HCT116 (cell line): ENCODE data around the gene CLEC2B. TPM values are rescaled to one million over a fixed set of nuclear protein-coding genes. Genes with fewer than 3 reads are reported as not detected.

Source experiments
- ATAC-seq: fragments of 200-7000 bp; cut with Tn5 transposase; 2 replicates; pipeline ENCODE4 v1.9.1; 2020; ENCODE audit warnings: mild to moderate bottlenecking, moderate library complexity
- BruUV-seq: library from RNA; stranded (reverse); fragments of 400-500 nt; replicated peaks from 2 replicates; lab custom pipeline; 2021; lab: Mats Ljungman, UMichigan
- CTCF ChIA-PET: fragments of 300-600 bp; sonication (Branson Sonifier 250); formaldehyde crosslinking; loops from one replicate; lab custom pipeline; 2021; ENCODE audit warnings: antibody characterized with exemption; lab: Charles Lee
- POLR2A ChIA-PET: fragments of 300-600, 350-600 bp; sonication (Branson Sonifier 250); formaldehyde crosslinking; loops from one replicate; lab custom pipeline; 2021; ENCODE audit warnings: antibody characterized with exemption; lab: Charles Lee
- RAD21 ChIA-PET, 2 experiments: fragments of 300-600 bp; sonication (Branson Sonifier 250); formaldehyde crosslinking; loops; one replicate each; lab custom pipeline; 2023; ENCODE audit warnings: low total read pairs in 2 of 2; ENCODE audit not compliant: uncharacterized antibody in 2 of 2, unreplicated experiment in 2 of 2, low non-redundant PET in 1 of 2; lab: Charles Lee
- DNase-seq: peaks from one replicate; pipeline ENCODE4 v3.0.0-alpha.2; 2010; ENCODE audit warnings: low read depth, low spot score
- H2AFZ ChIP-seq: fragments of 200-600 bp; shearing (Covaris generic), sonication (generic); 2 replicates; pipeline ENCODE4 v1.6.1; 2017; ENCODE audit warnings: low read depth, mixed run types, mixed read lengths, antibody characterized with exemption, low read length; ENCODE audit not compliant: poor library complexity, severe bottlenecking
- H3K27ac ChIP-seq: 2 replicates; pipeline ENCODE4 v1.5.1; 2012; ENCODE audit warnings: low read depth, low read length
- H3K27me3 ChIP-seq: fragments of 200-600 bp; sonication (generic); 2 replicates; pipeline ENCODE4 v1.6.1; 2016; ENCODE audit warnings: mixed run types, low read length, mixed read lengths; ENCODE audit not compliant: insufficient read depth
- H3K36me3 ChIP-seq, 2 experiments: fragments of 200-500 bp in 1 of 2; fragments of 200-600 bp in 1 of 2; sonication (Bioruptor generic) in 1 of 2; sonication (generic) in 1 of 2; 2 replicates each; pipeline versions ENCODE4 v1.5.1 to v1.6.1; 2014 to 2016; ENCODE audit warnings: low read length in 2 of 2, inconsistent platforms in 1 of 2, mixed read lengths in 1 of 2, mixed run types in 1 of 2; ENCODE audit not compliant: insufficient read depth in 2 of 2, control insufficient read depth in 1 of 2
- H3K4me1 ChIP-seq, 2 experiments: fragments of 200-600 bp in 1 of 2; sonication (generic) in 1 of 2; 2 replicates each; pipeline versions ENCODE4 v1.5.1 to v1.6.1; 2012 to 2017; ENCODE audit warnings: low read length in 2 of 2, inconsistent platforms in 1 of 2, mild to moderate bottlenecking in 1 of 2, mixed read lengths in 1 of 2, mixed run types in 1 of 2, moderate library complexity in 1 of 2; ENCODE audit not compliant: insufficient read depth in 2 of 2, control insufficient read depth in 1 of 2
- H3K4me2 ChIP-seq: fragments of 200-600 bp; sonication (generic); 2 replicates; pipeline ENCODE4 v1.6.1; 2017; ENCODE audit warnings: mixed run types, low read length, mixed read lengths
- H3K4me3 ChIP-seq, 2 experiments: fragments of 200-600 bp in 1 of 2; sonication (generic) in 1 of 2; replicated peaks in 1 of 2; 2 replicates each; pipeline ENCODE4 v1.5.1; 2011 to 2016; ENCODE audit warnings: low read length in 2 of 2, control low read depth in 1 of 2, low read depth in 1 of 2, mild to moderate bottlenecking in 1 of 2, mixed read lengths in 1 of 2, mixed run types in 1 of 2
- H3K79me2 ChIP-seq: fragments of 200-600 bp; sonication (generic); 2 replicates; pipeline ENCODE4 v1.6.1; 2017; ENCODE audit warnings: mild to moderate bottlenecking, mixed run types, low read length, moderate library complexity, mixed read lengths; ENCODE audit not compliant: insufficient read depth
- H3K9ac ChIP-seq: fragments of 200-600 bp; sonication (generic); 2 replicates; pipeline ENCODE4 v1.6.1; 2016; ENCODE audit warnings: low read length, mixed read lengths
- H3K9me2 ChIP-seq: fragments of 200-600 bp; sonication (generic), shearing (Covaris generic); 2 replicates; pipeline ENCODE4 v1.6.1; 2017; ENCODE audit warnings: mixed run types, mild to moderate bottlenecking, moderate library complexity; ENCODE audit not compliant: insufficient read depth
- H3K9me3 ChIP-seq, 2 experiments: fragments of 200-500 bp in 1 of 2; fragments of 200-600 bp in 1 of 2; sonication (Bioruptor generic) in 1 of 2; sonication (generic) in 1 of 2; 2 replicates each; pipeline ENCODE4 v1.6.1; 2014 to 2017; ENCODE audit warnings: low read length in 2 of 2, mixed read lengths in 2 of 2, inconsistent platforms in 1 of 2, low read depth in 1 of 2, mild to moderate bottlenecking in 1 of 2, mixed run types in 1 of 2, moderate library complexity in 1 of 2; ENCODE audit not compliant: control insufficient read depth in 1 of 2, insufficient read depth in 1 of 2
- H4K20me1 ChIP-seq: fragments of 200-600 bp; sonication (generic), shearing (Covaris generic); 2 replicates; pipeline ENCODE4 v1.6.1; 2017; ENCODE audit warnings: mixed run types, mild to moderate bottlenecking, moderate library complexity; ENCODE audit not compliant: insufficient read depth
- CEBPB ChIP-seq: IDR thresholded peaks from 2 replicates; pipeline ENCODE4 v1.6.1; 2012; ENCODE audit warnings: low read depth
- EZH2 ChIP-seq: fragments of 200-600 bp; sonication (generic); IDR thresholded peaks from 2 replicates; pipeline ENCODE4 v1.6.1; 2017; ENCODE audit warnings: antibody characterized with exemption, mixed run types
- MAX ChIP-seq: IDR thresholded peaks from 2 replicates; pipeline ENCODE4 v1.6.1; 2012
- POLR2AphosphoS5 ChIP-seq: IDR thresholded peaks from 2 replicates; pipeline ENCODE4 v1.6.1; 2011; ENCODE audit warnings: mild to moderate bottlenecking, low read depth, low read length, moderate library complexity
- SIN3A ChIP-seq: IDR thresholded peaks from 2 replicates; pipeline ENCODE4 v1.6.1; 2012; ENCODE audit warnings: low read depth
- YY1 ChIP-seq: IDR thresholded peaks from 2 replicates; pipeline ENCODE4 v1.6.1; 2011; ENCODE audit warnings: low read length, low read depth, moderate library complexity, mild to moderate bottlenecking; ENCODE audit not compliant: insufficient replicate concordance; ENCODE audit errors: extremely low read depth
- ZFX ChIP-seq: fragments of 450-650 bp; IDR thresholded peaks from 2 replicates; pipeline ENCODE4 v1.6.1; 2017
- intact Hi-C: fragments of 100-400 bp; cut with micrococcal nuclease; formaldehyde crosslinking; loops from 2 replicates; pipeline ENCODE4 v1.10.0; 2022
- total RNA-seq: library from RNA; stranded (reverse); gene quantifications from one replicate; pipeline ENCODE4 v1.2.1, GENCODE V29; 2021; ENCODE audit not compliant: unreplicated experiment
- TF ChIP-seq, protein P1 (sequence below), 3 experiments: fragments of 200-600 bp in 1 of 3; sonication (generic) in 1 of 3; IDR thresholded peaks in 2 of 3; conservative IDR thresholded peaks in 1 of 3; 2 replicates each; pipeline ENCODE4 v1.5.1; 2012 to 2017; ENCODE audit warnings: low read depth in 2 of 3, low read length in 2 of 3, antibody characterized with exemption in 1 of 3, borderline replicate concordance in 1 of 3, control low read depth in 1 of 3, mild to moderate bottlenecking in 1 of 3, mixed read lengths in 1 of 3, mixed run types in 1 of 3, moderate library complexity in 1 of 3; ENCODE audit not compliant: insufficient read depth in 1 of 3

CLEC2B gene
- total RNA-seq, 1 experiment from 2014 or later, result not detected

- TF ChIP-seq ZFX (no peak), POLR2AphosphoS5 (no peak), MAX (no peak)
- TF ChIP-seq, all 23 proteins: peak for 0
These were observed 30.1 kb upstream of the CLEC2B start (continued) for GRCh38 chr12:9899209-9899608.

- H4K20me1 ChIP-seq, result no peaks in the 10 kb centered on the region
- no peaks in the 10 kb centered on the region for H3K36me3 ChIP-seq
- POLR2A ChIA-PET, result no interaction called here
- no peak overlapping the region for H3K27ac ChIP-seq
- no peak overlapping the region for H2AFZ ChIP-seq
- no peaks in the 10 kb centered on the region for H3K4me1 ChIP-seq
- H3K4me2 ChIP-seq, result no peak overlapping the region
- no peaks in the 10 kb centered on the region; a peak in 1 of 4 replicates for H3K9me3 ChIP-seq
- TF ChIP-seq CEBPB (no peak), YY1 (no peak), EZH2 (no peak), ZFX (no peak), SIN3A (no peak)
- TF ChIP-seq, protein P1, sequence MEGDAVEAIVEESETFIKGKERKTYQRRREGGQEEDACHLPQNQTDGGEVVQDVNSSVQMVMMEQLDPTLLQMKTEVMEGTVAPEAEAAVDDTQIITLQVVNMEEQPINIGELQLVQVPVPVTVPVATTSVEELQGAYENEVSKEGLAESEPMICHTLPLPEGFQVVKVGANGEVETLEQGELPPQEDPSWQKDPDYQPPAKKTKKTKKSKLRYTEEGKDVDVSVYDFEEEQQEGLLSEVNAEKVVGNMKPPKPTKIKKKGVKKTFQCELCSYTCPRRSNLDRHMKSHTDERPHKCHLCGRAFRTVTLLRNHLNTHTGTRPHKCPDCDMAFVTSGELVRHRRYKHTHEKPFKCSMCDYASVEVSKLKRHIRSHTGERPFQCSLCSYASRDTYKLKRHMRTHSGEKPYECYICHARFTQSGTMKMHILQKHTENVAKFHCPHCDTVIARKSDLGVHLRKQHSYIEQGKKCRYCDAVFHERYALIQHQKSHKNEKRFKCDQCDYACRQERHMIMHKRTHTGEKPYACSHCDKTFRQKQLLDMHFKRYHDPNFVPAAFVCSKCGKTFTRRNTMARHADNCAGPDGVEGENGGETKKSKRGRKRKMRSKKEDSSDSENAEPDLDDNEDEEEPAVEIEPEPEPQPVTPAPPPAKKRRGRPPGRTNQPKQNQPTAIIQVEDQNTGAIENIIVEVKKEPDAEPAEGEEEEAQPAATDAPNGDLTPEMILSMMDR (IDR thresholded peaks at IDR 0.05 in 2 of 3, conservative IDR thresholded peaks at IDR 0.05 in 1 of 3; ENCODE audit: borderline replicate concordance in 1 of 3, insufficient read depth in 1 of 3, low read depth in 2 of 3, low read length in 2 of 3), result no peak
- TF ChIP-seq, all 23 proteins: peak for 0
- no peaks in the 10 kb centered on the region for H3K79me2 ChIP-seq
- no TSS peak for BruUV-seq
- RAD21 ChIA-PET, result no interaction called here
- no peak overlapping the region for H3K4me3 ChIP-seq
- DNase-seq (no peak), ATAC-seq (no peak)
- intact Hi-C loops, result no loop called here
- H3K27me3 ChIP-seq, result peaks cover 39% of the 10 kb centered on the region
- H3K9me2 ChIP-seq, result no peaks in the 10 kb centered on the region
- CTCF ChIA-PET, result no interaction called here
- H3K9ac ChIP-seq, result no peak overlapping the region
These were observed 28.4 kb upstream of the CLEC2B start for GRCh38 chr12:9897535-9897934.
